ENCODE results near the gene RCBTB1.

GRCh38 chr13:49604570-49604969, 19.2 kb upstream of the RCBTB1 start:
- TF ChIP-seq CTCF (IDR thresholded peaks at IDR 0.05) (no peak), POLR2A (IDR thresholded peaks at IDR 0.05) (no peak)
